Measurements from ENCODE around the gene CADPS.

CADPS gene

GRCh38 chr3:62556121-62556815 is 318.9 kb downstream of the CADPS start:
- DNase-seq (ENCODE audit: low read depth), result no peak

- no peak for DNase-seq (ENCODE audit: low read depth)
Observed at GRCh38 chr3:62554264-62554799, 320.9 kb downstream of the CADPS start.

- DNase-seq (ENCODE audit: low read depth), result no peak
Observed at GRCh38 chr3:62553811-62554210, 321.4 kb downstream of the CADPS start.

- no peak for DNase-seq (ENCODE audit: low read depth)
Observed at GRCh38 chr3:62551556-62551955, 323.7 kb downstream of the CADPS start.

- no peak for DNase-seq (ENCODE audit: low read depth)
Observed at GRCh38 chr3:62550439-62550838, 324.8 kb downstream of the CADPS start.

- no peak for DNase-seq (ENCODE audit: low read depth)
Observed at GRCh38 chr3:62548528-62549205, 326.5 kb downstream of the CADPS start.

- DNase-seq (ENCODE audit: low read depth), result no peak
Observed at GRCh38 chr3:62546266-62546665, 328.9 kb downstream of the CADPS start.

- DNase-seq (ENCODE audit: low read depth), result no peak
Observed at GRCh38 chr3:62542185-62542584, 333.0 kb downstream of the CADPS start.

- no peak for DNase-seq (ENCODE audit: low read depth)
Observed at GRCh38 chr3:62539762-62540161, 335.5 kb downstream of the CADPS start.

- no peak for DNase-seq (ENCODE audit: low read depth)
Observed at GRCh38 chr3:62538691-62539356, 336.4 kb downstream of the CADPS start.

GRCh38 chr3:62534326-62534725 is 340.9 kb downstream of the CADPS start:
- DNase-seq (ENCODE audit: low read depth), result no peak

GRCh38 chr3:62532796-62533195 is 342.4 kb downstream of the CADPS start:
- no peak for DNase-seq (ENCODE audit: low read depth)

- DNase-seq (ENCODE audit: low read depth), result no peak
Observed at GRCh38 chr3:62531981-62532380, 343.2 kb downstream of the CADPS start.

- no peak for DNase-seq (ENCODE audit: low read depth)
Observed at GRCh38 chr3:62531493-62531892, 343.7 kb downstream of the CADPS start.

- DNase-seq (ENCODE audit: low read depth), result no peak
Observed at GRCh38 chr3:62529230-62529629, 346.0 kb downstream of the CADPS start.

- no peak for DNase-seq (ENCODE audit: low read depth)
Observed at GRCh38 chr3:62527474-62527873, 347.7 kb downstream of the CADPS start.

- DNase-seq (ENCODE audit: low read depth), result no peak
Observed at GRCh38 chr3:62525281-62525680, 349.9 kb downstream of the CADPS start.

GRCh38 chr3:62523672-62524071 is 351.5 kb downstream of the CADPS start:
- no peak for DNase-seq (ENCODE audit: low read depth)

- no peak for DNase-seq (ENCODE audit: low read depth)
Observed at GRCh38 chr3:62521464-62522105, 353.6 kb downstream of the CADPS start.

GRCh38 chr3:62503516-62503915 is 371.7 kb downstream of the CADPS start:
- no peak for DNase-seq (ENCODE audit: low read depth)

GRCh38 chr3:62502315-62503300 is 372.6 kb downstream of the CADPS start:
- no peak for DNase-seq (ENCODE audit: low read depth)
